ENCODE measurements around the gene RAB30.

RAB30 gene

GRCh38 chr11:83070044-83070701, 1.5 kb downstream of the RAB30 start:
- no peak for DNase-seq

GRCh38 chr11:83069441-83070043, 2.2 kb downstream of the RAB30 start:
- DNase-seq, result no peak

- no peak for DNase-seq
These were observed 3.1 kb downstream of the RAB30 start for GRCh38 chr11:83068568-83068967.

GRCh38 chr11:83064011-83064410, 7.7 kb downstream of the RAB30 start:
- no peak for DNase-seq

- no peak for DNase-seq
These were observed 8.5 kb downstream of the RAB30 start for GRCh38 chr11:83063073-83063754.

DNA sequence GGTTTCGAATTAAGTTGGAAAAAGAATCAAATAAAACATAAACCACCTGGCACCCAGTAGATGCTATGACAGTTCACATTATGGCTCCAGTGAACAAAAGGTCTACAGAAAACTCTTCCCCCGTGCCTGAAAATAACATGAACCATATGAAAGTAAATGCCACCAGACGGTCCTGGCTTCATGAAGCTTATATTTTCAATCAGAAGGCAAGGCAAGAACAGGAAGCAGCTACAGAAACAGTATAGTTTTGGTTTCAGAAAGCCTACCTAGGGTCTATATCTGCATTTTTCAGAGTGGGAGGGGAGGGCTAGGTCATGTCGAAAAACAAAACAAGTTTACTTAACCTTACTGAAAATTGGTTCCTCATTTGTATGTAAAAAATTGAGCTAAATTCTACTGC, 9.8 kb downstream of the RAB30 start:
- no peak for DNase-seq

DNA sequence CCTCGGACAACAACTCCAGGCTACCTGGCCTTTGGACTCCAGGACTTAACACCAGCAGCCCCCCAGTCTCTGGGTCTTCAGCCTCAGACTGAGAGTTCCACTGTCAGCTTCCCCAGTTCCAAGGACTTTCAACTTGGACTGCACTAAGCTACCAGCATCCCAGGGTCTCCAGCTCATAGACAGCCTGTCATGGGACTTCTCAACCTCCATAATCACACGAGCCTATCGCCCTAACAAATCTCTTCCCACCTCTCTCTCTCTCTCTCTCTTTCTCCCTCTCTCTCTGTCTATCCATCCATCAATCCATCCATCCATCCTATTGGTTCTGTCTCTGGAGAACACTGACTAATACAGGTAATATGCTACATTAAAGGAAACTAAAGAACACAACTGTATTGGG, 10.7 kb downstream of the RAB30 start:
- DNase-seq, result no peak

DNA sequence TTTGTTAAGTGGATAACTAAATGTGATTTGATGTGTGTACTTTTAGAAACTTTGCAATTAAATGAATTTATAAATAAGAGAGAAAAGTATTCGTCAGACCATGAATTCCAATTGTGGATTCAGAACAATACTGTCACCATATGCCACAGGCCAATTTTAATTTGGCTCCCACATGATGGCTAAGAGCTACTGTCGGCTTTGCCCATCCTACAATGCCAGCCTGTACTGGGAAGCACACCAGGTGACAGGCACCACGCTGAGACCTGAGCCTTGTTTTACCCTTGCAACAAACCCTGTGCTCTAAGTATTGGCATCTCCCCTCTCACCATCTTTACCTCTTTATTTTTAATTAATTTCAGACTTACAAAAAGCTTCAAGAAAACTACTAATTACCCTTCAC, 14.0 kb downstream of the RAB30 start:
- no peak for DNase-seq

DNA sequence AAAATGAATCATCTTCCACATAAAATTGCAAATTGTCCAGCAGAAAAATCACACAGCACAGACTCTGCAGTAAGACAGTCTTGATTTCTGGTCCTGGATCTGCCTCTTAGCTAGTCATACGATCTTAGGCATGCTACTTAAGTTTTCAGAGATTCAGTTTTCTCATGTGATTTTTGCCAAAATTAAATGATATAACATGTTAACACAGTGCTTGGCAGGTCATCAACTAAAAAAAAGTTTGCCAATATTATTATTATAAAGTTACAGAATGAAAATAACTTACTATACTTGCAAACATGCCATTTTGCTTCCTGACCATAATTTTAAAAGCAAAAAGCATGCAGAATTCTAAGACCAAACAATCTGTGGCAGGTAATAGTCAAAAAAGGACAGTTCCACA, 15.1 kb downstream of the RAB30 start:
- no peak for DNase-seq

DNA sequence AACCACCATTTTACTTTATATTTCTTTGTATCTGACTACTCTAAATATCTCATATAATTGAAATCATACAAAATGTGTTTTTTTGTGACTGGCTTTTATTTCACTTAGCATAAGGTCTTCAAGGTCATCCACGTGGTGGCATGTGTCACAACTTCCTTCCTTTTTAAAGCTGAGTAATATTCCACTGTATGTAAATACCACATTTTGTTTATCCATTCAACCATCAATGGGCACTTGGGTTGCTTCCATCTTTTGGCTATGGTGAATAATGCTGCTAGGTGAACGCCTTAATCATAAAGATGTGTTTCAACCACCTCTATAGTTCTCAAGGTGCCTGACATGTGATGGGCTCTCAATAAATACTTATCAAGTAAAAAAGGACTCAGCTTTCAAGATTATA, 15.5 kb downstream of the RAB30 start:
- no peak for DNase-seq

DNA sequence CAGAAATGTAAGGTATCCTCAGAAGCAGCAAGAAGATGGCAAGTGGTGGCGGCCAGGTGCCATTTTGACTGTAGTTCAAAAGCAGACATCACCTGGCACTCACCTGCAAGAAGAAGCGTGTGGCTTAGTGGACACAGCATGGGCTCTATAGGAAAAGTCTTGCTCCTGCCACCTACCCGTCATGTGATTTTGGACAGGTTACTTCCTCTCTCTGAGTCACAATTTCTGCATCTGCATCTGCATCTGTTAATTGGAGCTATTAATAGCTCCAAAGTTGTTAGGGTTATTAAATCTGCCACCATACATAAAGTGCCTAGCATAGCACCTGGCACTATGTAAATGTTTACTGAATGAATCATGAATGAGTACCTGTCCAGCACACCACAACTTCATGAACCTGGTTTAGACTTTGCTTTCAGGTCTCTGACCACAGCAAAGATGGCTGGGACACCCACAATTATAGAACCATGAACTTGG, 16.8 kb downstream of the RAB30 start:
- DNase-seq, result no peak

GRCh38 chr11:83054001-83054400, 17.7 kb downstream of the RAB30 start:
- no peak for DNase-seq

DNA sequence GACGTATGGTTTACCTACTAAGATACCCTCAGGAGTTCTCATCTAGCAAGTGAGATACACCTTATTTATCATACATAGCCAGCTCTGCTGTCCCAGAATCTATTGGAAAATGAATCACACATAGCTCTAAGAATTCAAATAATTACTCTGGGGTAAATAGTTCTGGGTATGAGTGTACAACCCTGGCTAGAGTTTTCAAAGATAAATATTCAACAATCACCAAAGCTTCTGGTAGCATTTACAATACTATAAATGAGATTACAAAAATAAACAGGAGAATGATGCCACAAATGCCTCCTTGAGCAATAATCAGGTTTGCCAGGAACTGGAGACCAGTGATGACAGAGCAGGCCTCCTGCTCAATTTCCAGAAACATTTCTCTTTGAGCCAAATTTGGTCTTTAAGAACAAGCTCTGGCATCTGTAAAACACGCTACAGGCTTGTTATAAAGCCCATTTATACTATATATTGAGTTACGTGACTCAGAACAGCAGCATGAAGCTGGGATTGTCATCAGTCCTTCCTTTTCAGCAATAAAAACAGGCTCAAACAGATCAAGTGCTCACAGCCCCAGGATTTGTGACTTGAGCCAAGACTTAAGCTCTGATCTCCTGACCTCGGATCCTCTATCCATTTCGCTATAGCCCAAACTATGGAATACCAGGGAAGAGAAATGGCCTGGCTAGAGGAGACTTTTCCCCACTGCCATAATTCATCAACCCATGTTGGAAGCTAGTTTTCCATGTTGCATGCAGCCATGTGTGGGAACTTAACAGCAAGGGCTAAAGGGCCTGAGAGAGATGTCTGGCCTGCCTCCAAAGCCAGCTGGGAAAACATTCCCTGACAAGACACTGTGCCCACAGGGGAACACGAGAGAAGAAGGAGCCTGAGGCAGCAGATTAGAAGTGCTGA, 19.7 kb downstream of the RAB30 start:
- DNase-seq, result no peak

DNA sequence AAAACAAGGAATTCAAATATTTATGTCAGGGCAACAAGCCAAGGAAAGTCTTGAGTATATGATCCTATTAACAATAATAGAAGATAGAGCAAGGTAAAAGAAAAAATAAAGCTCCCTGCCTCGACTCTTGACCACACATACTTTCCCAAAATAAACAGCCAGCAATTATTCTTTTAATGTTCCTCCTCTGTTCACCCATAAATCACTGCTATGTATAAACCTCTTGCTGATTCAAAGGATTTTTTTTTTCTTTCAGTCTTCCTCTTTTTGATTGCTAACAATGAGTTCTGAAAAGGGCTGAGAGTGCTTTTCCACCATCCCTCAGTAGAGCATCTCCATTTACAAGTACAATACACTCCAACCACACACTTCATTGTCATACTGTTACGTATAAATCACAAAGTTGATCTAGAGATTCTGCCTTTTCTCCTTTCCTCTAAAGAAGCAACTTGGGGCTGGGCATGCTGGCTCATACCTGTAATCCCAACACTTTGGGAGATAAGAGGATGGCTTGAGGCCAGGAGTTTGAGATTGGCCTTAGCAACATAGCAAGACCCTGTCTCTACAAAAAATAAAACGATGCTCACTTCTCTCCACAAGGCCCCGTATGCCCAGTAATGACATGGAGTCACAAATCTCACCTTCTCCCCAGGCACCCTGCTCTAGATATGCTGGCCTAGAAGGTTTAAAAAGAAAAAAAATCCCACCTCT, 24.0 kb downstream of the RAB30 start:
- DNase-seq, result no peak

GRCh38 chr11:83046621-83047172, 25.0 kb downstream of the RAB30 start:
- no peak for DNase-seq

- no peak for DNase-seq
These were observed 26.6 kb downstream of the RAB30 start for GRCh38 chr11:83044958-83045712.

GRCh38 chr11:83042964-83043711, 28.6 kb downstream of the RAB30 start:
- no peak for DNase-seq

- no peak for DNase-seq
These were observed 30.6 kb downstream of the RAB30 start for GRCh38 chr11:83041126-83041525.

- DNase-seq, result no peak
These were observed 32.1 kb downstream of the RAB30 start for GRCh38 chr11:83039566-83039965.

GRCh38 chr11:83037877-83038276, 33.8 kb downstream of the RAB30 start:
- DNase-seq, result no peak

- DNase-seq, result no peak
These were observed 35.0 kb downstream of the RAB30 start for GRCh38 chr11:83036701-83037100.

Measured in stimulated activated CD4-positive, alpha-beta T cell treated with anti-CD3 and anti-CD28 coated beads, Interleukin-2, amount 100 ng/mL, for 24 hours (primary cell).